CD14-positive monocyte (primary cell): Measurements from ENCODE around the gene CA7. TPM values are rescaled to one million over a fixed set of nuclear protein-coding genes. Genes with fewer than 3 reads are reported as not detected.
A peak's percentile ranks its signal among the peaks of the same experiment; 100 is the strongest.

ENCODE experiments used
- DNase-seq, 3 donors: peaks; one replicate each; pipeline ENCODE4 v3.0.0-alpha.2; 2011 to 2022
- H2AFZ ChIP-seq: 2 replicates; pipeline ENCODE4 v1.6.0; 2012; ENCODE audit warnings: mild to moderate bottlenecking, low read depth, low read length, inconsistent platforms; ENCODE audit not compliant: insufficient read depth, poor library complexity, severe bottlenecking
- H3K27ac ChIP-seq, 2 donors: 1 replicate in 1 of 2; 2 replicates in 1 of 2; pipeline ENCODE4 v1.5.1; 2012 to 2013; ENCODE audit warnings: low read length in 2 of 2, control low read depth in 1 of 2, inconsistent platforms in 1 of 2, low read depth in 1 of 2, mild to moderate bottlenecking in 1 of 2
- H3K27me3 ChIP-seq, 2 donors: one replicate each; pipeline versions ENCODE4 v1.6.0 to v1.6.1; 2011 to 2013; ENCODE audit warnings: low read length in 2 of 2; ENCODE audit not compliant: control insufficient read depth in 2 of 2, insufficient read depth in 2 of 2
- H3K36me3 ChIP-seq, 2 donors: replicated peaks in 1 of 2; 1 replicate in 1 of 2; 2 replicates in 1 of 2; pipeline versions ENCODE4 v1.5.1 to v1.6.1; 2012 to 2013; ENCODE audit warnings: low read length in 2 of 2, control low read depth in 1 of 2, inconsistent platforms in 1 of 2, mild to moderate bottlenecking in 1 of 2; ENCODE audit not compliant: insufficient read depth in 2 of 2, control insufficient read depth in 1 of 2
- H3K4me1 ChIP-seq, 2 donors: 1 replicate in 1 of 2; 2 replicates in 1 of 2; pipeline versions ENCODE4 v1.5.1 to v1.6.1; 2012 to 2013; ENCODE audit warnings: low read length in 2 of 2, control low read depth in 1 of 2, inconsistent platforms in 1 of 2, mild to moderate bottlenecking in 1 of 2, moderate library complexity in 1 of 2; ENCODE audit not compliant: insufficient read depth in 2 of 2, control insufficient read depth in 1 of 2
- H3K4me2 ChIP-seq: replicated peaks from 2 replicates; pipeline ENCODE3; 2012; ENCODE audit warnings: low read length, moderate library complexity, mild to moderate bottlenecking; ENCODE audit not compliant: poor library complexity, severe bottlenecking; ENCODE audit errors: extremely low read depth
- H3K4me3 ChIP-seq, 3 experiments: fragments of 200-600 bp in 1 of 3; sonication (generic) in 1 of 3; replicated peaks in 1 of 3; 1 replicate in 2 of 3; 2 replicates in 1 of 3; pipeline ENCODE4 v1.5.1; 2011 to 2013; ENCODE audit warnings: low read length in 3 of 3, mild to moderate bottlenecking in 3 of 3, control low read depth in 2 of 3, low read depth in 2 of 3, inconsistent platforms in 1 of 3, moderate library complexity in 1 of 3
- H3K79me2 ChIP-seq: 2 replicates; pipeline ENCODE4 v1.6.0; 2012; ENCODE audit warnings: mild to moderate bottlenecking, control low read depth, inconsistent platforms, low read length, moderate library complexity; ENCODE audit not compliant: insufficient read depth
- H3K9ac ChIP-seq: 2 replicates; pipeline ENCODE4 v1.6.0; 2017; ENCODE audit warnings: low read length, mild to moderate bottlenecking; ENCODE audit not compliant: insufficient read depth, poor library complexity, severe bottlenecking
- H3K9me3 ChIP-seq, 2 donors: replicated peaks in 1 of 2; 1 replicate in 1 of 2; 2 replicates in 1 of 2; pipeline versions ENCODE4 v1.5.1 to v1.6.1; 2012 to 2013; ENCODE audit warnings: low read length in 2 of 2, control low read depth in 1 of 2; ENCODE audit not compliant: control insufficient read depth in 1 of 2, insufficient read depth in 1 of 2
- H4K20me1 ChIP-seq: 2 replicates; pipeline ENCODE4 v1.6.0; 2012; ENCODE audit warnings: mild to moderate bottlenecking, low read length, control low read depth, moderate library complexity; ENCODE audit not compliant: insufficient read depth
- H3K27ac Mint-ChIP-seq, 7 donors: one replicate each; pipeline ENCODE4 v1.8.0; 2020; ENCODE audit warnings: mild to moderate bottlenecking in 7 of 7, mixed read lengths in 7 of 7, moderate library complexity in 6 of 7, inconsistent platforms in 2 of 7
- H3K27me3 Mint-ChIP-seq, 3 donors: one replicate each; pipeline ENCODE4 v1.8.0; 2021 to 2022; ENCODE audit warnings: low read depth in 3 of 3, mild to moderate bottlenecking in 3 of 3, mixed read lengths in 3 of 3, moderate library complexity in 3 of 3, inconsistent platforms in 1 of 3
- H3K36me3 Mint-ChIP-seq, 2 donors: one replicate each; pipeline ENCODE4 v1.8.0; 2020; ENCODE audit warnings: mixed read lengths in 2 of 2, inconsistent platforms in 1 of 2, mild to moderate bottlenecking in 1 of 2
- H3K4me1 Mint-ChIP-seq: one replicate; pipeline ENCODE4 v1.8.0; 2020; ENCODE audit warnings: mild to moderate bottlenecking, mixed read lengths
- H3K4me3 Mint-ChIP-seq, 2 donors: one replicate each; pipeline ENCODE4 v1.8.0; 2020; ENCODE audit warnings: mild to moderate bottlenecking in 2 of 2, mixed read lengths in 2 of 2, moderate library complexity in 1 of 2
- H3K9me3 Mint-ChIP-seq, 7 donors: one replicate each; pipeline ENCODE4 v1.8.0; 2020 to 2022; ENCODE audit warnings: mixed read lengths in 7 of 7, mild to moderate bottlenecking in 6 of 7, moderate library complexity in 6 of 7, inconsistent platforms in 2 of 7
- WGBS: methylation state at CpG from one replicate; pipeline ENCODE4 v1.1.5; 2013; ENCODE audit warnings: missing lambda C conversion rate; ENCODE audit not compliant: insufficient coverage; 5-methylcytosine and 5-hydroxymethylcytosine counted together
- intact Hi-C, 2 donors: fragments of 100-400 bp; cut with micrococcal nuclease; formaldehyde crosslinking; loops; one replicate each; pipeline versions ENCODE4 v1.15.0 to v1.15.1; 2023
- polyA plus RNA-seq, 3 donors: library from polyadenylated mRNA; depleted of rRNA in 1 of 3; unstranded in 2 of 3; stranded (reverse) in 1 of 3; fragments of 300-500 nt in 2 of 3; fragments of >200 nt in 1 of 3; fragmentation: Illumina TruSeq in 2 of 3; gene quantifications; 1 replicate in 2 of 3; 2 replicates in 1 of 3; pipeline ENCODE4 v1.2.3, GENCODE V29; 2012 to 2021
- TF ChIP-seq, protein P1 (sequence below): fragments of 200-600 bp; IDR thresholded peaks from one replicate; pipeline ENCODE4 v1.8.0; 2022; ENCODE audit warnings: antibody characterized with exemption, mild to moderate bottlenecking

The CA7 gene
- polyA plus RNA-seq, 3 donors: not detected

- Histone ChIP-seq H3K27ac (no peak overlapping the region), H3K4me3 (no peak overlapping the region), H3K4me1 (no peaks in the 10 kb centered on the region), H3K4me2 (no peak overlapping the region), H3K9ac (no peak overlapping the region), H4K20me1 (no peaks in the 10 kb centered on the region), H3K9me3 (no peaks in the 10 kb centered on the region), H3K27me3 (no peaks in the 10 kb centered on the region), H3K36me3 (peaks cover 46 to 92% of the 10 kb centered on the region in 2 donors), H2AFZ (no peak overlapping the region), H3K79me2 (no peaks in the 10 kb centered on the region)
- H3K4me1 Mint-ChIP-seq: no peaks in the 10 kb centered on the region
- no peaks in the 10 kb centered on the region for H3K9me3 Mint-ChIP-seq
- no peaks in the 10 kb centered on the region for H3K27me3 Mint-ChIP-seq
- H3K4me3 Mint-ChIP-seq: no peak overlapping the region
- no peak for DNase-seq
- TF ChIP-seq, protein P1, sequence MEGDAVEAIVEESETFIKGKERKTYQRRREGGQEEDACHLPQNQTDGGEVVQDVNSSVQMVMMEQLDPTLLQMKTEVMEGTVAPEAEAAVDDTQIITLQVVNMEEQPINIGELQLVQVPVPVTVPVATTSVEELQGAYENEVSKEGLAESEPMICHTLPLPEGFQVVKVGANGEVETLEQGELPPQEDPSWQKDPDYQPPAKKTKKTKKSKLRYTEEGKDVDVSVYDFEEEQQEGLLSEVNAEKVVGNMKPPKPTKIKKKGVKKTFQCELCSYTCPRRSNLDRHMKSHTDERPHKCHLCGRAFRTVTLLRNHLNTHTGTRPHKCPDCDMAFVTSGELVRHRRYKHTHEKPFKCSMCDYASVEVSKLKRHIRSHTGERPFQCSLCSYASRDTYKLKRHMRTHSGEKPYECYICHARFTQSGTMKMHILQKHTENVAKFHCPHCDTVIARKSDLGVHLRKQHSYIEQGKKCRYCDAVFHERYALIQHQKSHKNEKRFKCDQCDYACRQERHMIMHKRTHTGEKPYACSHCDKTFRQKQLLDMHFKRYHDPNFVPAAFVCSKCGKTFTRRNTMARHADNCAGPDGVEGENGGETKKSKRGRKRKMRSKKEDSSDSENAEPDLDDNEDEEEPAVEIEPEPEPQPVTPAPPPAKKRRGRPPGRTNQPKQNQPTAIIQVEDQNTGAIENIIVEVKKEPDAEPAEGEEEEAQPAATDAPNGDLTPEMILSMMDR: no peak
- H3K27ac Mint-ChIP-seq: peak overlapping the region in 1 of 7 donors; percentile 2
- intact Hi-C loops: no loop called here
- WGBS: 100% methylated on average over 1 of the region's 2 CpGs
- peaks cover 66 to 90% of the 10 kb centered on the region in 2 donors for H3K36me3 Mint-ChIP-seq
Measured at GRCh38 chr16:66814734-66815133, 29.5 kb upstream of the CA7 start.

DNA sequence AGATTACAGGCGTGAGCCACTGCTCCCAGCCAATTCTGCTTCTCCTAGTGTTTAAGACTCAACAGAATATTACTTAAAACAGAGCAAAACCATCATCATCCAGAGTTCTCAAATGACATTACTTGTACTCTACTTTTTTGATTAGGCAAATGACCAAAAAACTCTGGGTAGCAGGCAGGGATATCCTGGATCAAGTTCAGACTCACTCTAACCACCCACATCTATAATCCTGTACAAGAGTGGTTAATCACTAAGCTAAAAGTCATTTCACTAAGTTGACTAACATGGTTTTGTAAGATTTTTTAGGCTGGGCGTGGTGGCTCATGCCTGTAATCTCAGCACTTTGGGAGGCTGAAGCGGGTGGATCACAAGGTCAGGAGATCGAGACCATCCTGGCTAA lies 20.2 kb upstream of the CA7 start:
- Histone ChIP-seq H3K27ac (no peak overlapping the region), H3K4me1 (peaks cover 0 to under 1% of the 10 kb centered on the region in 2 donors), H3K4me2 (no peak overlapping the region), H3K27me3 (no peaks in the 10 kb centered on the region), H3K79me2 (no peaks in the 10 kb centered on the region), H3K9ac (no peak overlapping the region), H3K9me3 (no peaks in the 10 kb centered on the region), H4K20me1 (no peaks in the 10 kb centered on the region), H2AFZ (no peak overlapping the region), H3K36me3 (peaks cover 28 to 75% of the 10 kb centered on the region in 2 donors), H3K4me3 (no peak overlapping the region)
- Mint-ChIP-seq H3K9me3 (no peaks in the 10 kb centered on the region), H3K27ac (no peak overlapping the region), H3K27me3 (peaks cover 0 to 1% (median 0%) of the 10 kb centered on the region in 3 donors), H3K4me1 (peaks cover 5% of the 10 kb centered on the region), H3K36me3 (peaks cover 53 to 71% of the 10 kb centered on the region in 2 donors), H3K4me3 (no peak overlapping the region)
- TF ChIP-seq, protein P1: no peak
- intact Hi-C loops: no loop called here
- DNase-seq: no peak
- 100% methylated on average over 1 of the region's 4 CpGs for WGBS
